Measurements from ENCODE around the gene ZAP70. TPM values are rescaled to one million over a fixed set of nuclear protein-coding genes. Genes with fewer than 3 reads are reported as not detected.

Gene ZAP70
- total and polyA plus RNA-seq, 4 donors: 1.3 to 7.5 (median 3.6) TPM

- intact Hi-C loops (cut with DNase I): no loop called here
- no peak overlapping the region for H3K4me3 ChIP-seq (ENCODE audit: low read length in 2 of 2)
- DNase-seq (no peak), ATAC-seq (ENCODE audit: low FRiP score) (no peak)
- WGBS, 2 donors: 89 to 92% methylated on average over 1 of the region's 1 CpG
- no peak overlapping the region for H3K27ac ChIP-seq (ENCODE audit: low read depth in 1 of 2, low read length in 2 of 2)
- H3K36me3 ChIP-seq (ENCODE audit: control insufficient read depth in 1 of 2, insufficient read depth in 2 of 2, low read length in 1 of 2): peaks cover 0 to 15% of the 10 kb centered on the region in 2 donors
- no peaks in the 10 kb centered on the region for H3K27me3 ChIP-seq (ENCODE audit: control insufficient read depth in 1 of 2, insufficient read depth in 2 of 2, low read length in 1 of 2)
- no peaks in the 10 kb centered on the region for H3K4me1 ChIP-seq (ENCODE audit: control insufficient read depth in 1 of 2, insufficient read depth in 2 of 2, low read length in 2 of 2)
- H3K9me3 ChIP-seq (ENCODE audit: control insufficient read depth, low read length): no peaks in the 10 kb centered on the region
Measured at GRCh38 chr2:97758131-97758705, 44.8 kb downstream of the ZAP70 start.

GRCh38 chr2:97759727-97760407, 46.5 kb downstream of the ZAP70 start:
- Histone ChIP-seq H3K27ac (ENCODE audit: low read depth in 1 of 2, low read length in 2 of 2) (no peak overlapping the region), H3K4me1 (ENCODE audit: control insufficient read depth in 1 of 2, insufficient read depth in 2 of 2, low read length in 2 of 2) (no peaks in the 10 kb centered on the region), H3K9me3 (ENCODE audit: control insufficient read depth, low read length) (no peaks in the 10 kb centered on the region), H3K4me3 (ENCODE audit: low read length in 2 of 2) (no peak overlapping the region), H3K36me3 (ENCODE audit: control insufficient read depth in 1 of 2, insufficient read depth in 2 of 2, low read length in 1 of 2) (peaks cover 0 to 17% of the 10 kb centered on the region in 2 donors), H3K27me3 (ENCODE audit: control insufficient read depth in 1 of 2, insufficient read depth in 2 of 2, low read length in 1 of 2) (no peaks in the 10 kb centered on the region)
- intact Hi-C loops (cut with DNase I): no loop called here
- WGBS, 2 donors: 91 to 94% methylated on average over 9 of the region's 9 CpGs
- ATAC-seq (ENCODE audit: low FRiP score): no peak
- DNase-seq: no peak

GRCh38 chr2:97760480-97761049, 47.2 kb downstream of the ZAP70 start:
- DNase-seq (no peak), ATAC-seq (ENCODE audit: low FRiP score) (no peak)
- H3K9me3 ChIP-seq (ENCODE audit: control insufficient read depth, low read length): no peaks in the 10 kb centered on the region
- peaks cover 0 to 21% of the 10 kb centered on the region in 2 donors for H3K36me3 ChIP-seq (ENCODE audit: control insufficient read depth in 1 of 2, insufficient read depth in 2 of 2, low read length in 1 of 2)
- H3K27me3 ChIP-seq (ENCODE audit: control insufficient read depth in 1 of 2, insufficient read depth in 2 of 2, low read length in 1 of 2): no peaks in the 10 kb centered on the region
- no peaks in the 10 kb centered on the region for H3K4me1 ChIP-seq (ENCODE audit: control insufficient read depth in 1 of 2, insufficient read depth in 2 of 2, low read length in 2 of 2)
- WGBS, 2 donors: 89 to 94% methylated on average over 17 of the region's 17 CpGs
- intact Hi-C loops (cut with DNase I): no loop called here
- H3K4me3 ChIP-seq (ENCODE audit: low read length in 2 of 2): no peak overlapping the region
- no peak overlapping the region for H3K27ac ChIP-seq (ENCODE audit: low read depth in 1 of 2, low read length in 2 of 2)

- H3K36me3 ChIP-seq (ENCODE audit: control insufficient read depth in 1 of 2, insufficient read depth in 2 of 2, low read length in 1 of 2): peaks cover 0 to 24% of the 10 kb centered on the region in 2 donors
- intact Hi-C loops (cut with DNase I): no loop called here
- no peak for ATAC-seq (ENCODE audit: low FRiP score)
Measured at GRCh38 chr2:97761192-97761591, 47.8 kb downstream of the ZAP70 start.

GRCh38 chr2:97763176-97763845, 49.9 kb downstream of the ZAP70 start:
- Histone ChIP-seq H3K27me3 (ENCODE audit: control insufficient read depth in 1 of 2, insufficient read depth in 2 of 2, low read length in 1 of 2) (no peaks in the 10 kb centered on the region), H3K9me3 (ENCODE audit: control insufficient read depth, low read length) (no peaks in the 10 kb centered on the region), H3K36me3 (ENCODE audit: control insufficient read depth in 1 of 2, insufficient read depth in 2 of 2, low read length in 1 of 2) (peaks cover 0 to 20% of the 10 kb centered on the region in 2 donors), H3K4me1 (ENCODE audit: control insufficient read depth in 1 of 2, insufficient read depth in 2 of 2, low read length in 2 of 2) (no peaks in the 10 kb centered on the region), H3K4me3 (ENCODE audit: low read length in 2 of 2) (no peak overlapping the region), H3K27ac (ENCODE audit: low read depth in 1 of 2, low read length in 2 of 2) (no peak overlapping the region)
- DNase-seq (no peak), ATAC-seq (ENCODE audit: low FRiP score) (no peak)
- intact Hi-C loops (cut with DNase I): no loop called here
- 85 to 90% methylated on average over 20 of the region's 20 CpGs for WGBS, 2 donors

More at GRCh38 chr2:97761192-97761591, 47.8 kb downstream of the ZAP70 start:
- Histone ChIP-seq H3K4me3 (ENCODE audit: low read length in 2 of 2) (no peak overlapping the region), H3K4me1 (ENCODE audit: control insufficient read depth in 1 of 2, insufficient read depth in 2 of 2, low read length in 2 of 2) (no peaks in the 10 kb centered on the region), H3K27me3 (ENCODE audit: control insufficient read depth in 1 of 2, insufficient read depth in 2 of 2, low read length in 1 of 2) (no peaks in the 10 kb centered on the region), H3K9me3 (ENCODE audit: control insufficient read depth, low read length) (no peaks in the 10 kb centered on the region), H3K27ac (ENCODE audit: low read depth in 1 of 2, low read length in 2 of 2) (no peak overlapping the region)
- WGBS, 2 donors: 87 to 90% methylated on average over 23 of the region's 23 CpGs
- DNase-seq: no peak

- WGBS, 2 donors: 82 to 84% methylated on average over 11 of the region's 11 CpGs
- DNase-seq: no peak
- Histone ChIP-seq H3K27ac (ENCODE audit: low read depth in 1 of 2, low read length in 2 of 2) (no peak overlapping the region), H3K9me3 (ENCODE audit: control insufficient read depth, low read length) (no peaks in the 10 kb centered on the region), H3K27me3 (ENCODE audit: control insufficient read depth in 1 of 2, insufficient read depth in 2 of 2, low read length in 1 of 2) (no peaks in the 10 kb centered on the region), H3K4me3 (ENCODE audit: low read length in 2 of 2) (no peak overlapping the region), H3K36me3 (ENCODE audit: control insufficient read depth in 1 of 2, insufficient read depth in 2 of 2, low read length in 1 of 2) (peaks cover 0 to 16% of the 10 kb centered on the region in 2 donors), H3K4me1 (ENCODE audit: control insufficient read depth in 1 of 2, insufficient read depth in 2 of 2, low read length in 2 of 2) (no peaks in the 10 kb centered on the region)
- intact Hi-C loops (cut with DNase I): no loop called here
- no peak for ATAC-seq (ENCODE audit: low FRiP score)
Measured at GRCh38 chr2:97764559-97765263, 51.3 kb downstream of the ZAP70 start.

GRCh38 chr2:97765933-97766332, 52.6 kb downstream of the ZAP70 start:
- Histone ChIP-seq H3K4me1 (ENCODE audit: control insufficient read depth in 1 of 2, insufficient read depth in 2 of 2, low read length in 2 of 2) (no peaks in the 10 kb centered on the region), H3K27me3 (ENCODE audit: control insufficient read depth in 1 of 2, insufficient read depth in 2 of 2, low read length in 1 of 2) (no peaks in the 10 kb centered on the region), H3K9me3 (ENCODE audit: control insufficient read depth, low read length) (no peaks in the 10 kb centered on the region), H3K4me3 (ENCODE audit: low read length in 2 of 2) (no peak overlapping the region), H3K27ac (ENCODE audit: low read depth in 1 of 2, low read length in 2 of 2) (no peak overlapping the region), H3K36me3 (ENCODE audit: control insufficient read depth in 1 of 2, insufficient read depth in 2 of 2, low read length in 1 of 2) (peaks cover 0 to 14% of the 10 kb centered on the region in 2 donors)
- ATAC-seq (ENCODE audit: low FRiP score): no peak
- no peak for DNase-seq
- intact Hi-C loops (cut with DNase I): no loop called here
- 93 to 94% methylated on average over 4 of the region's 4 CpGs for WGBS, 2 donors

GRCh38 chr2:97766567-97766966, 53.2 kb downstream of the ZAP70 start:
- Histone ChIP-seq H3K27ac (ENCODE audit: low read depth in 1 of 2, low read length in 2 of 2) (no peak overlapping the region), H3K36me3 (ENCODE audit: control insufficient read depth in 1 of 2, insufficient read depth in 2 of 2, low read length in 1 of 2) (peaks cover 4 to 13% of the 10 kb centered on the region in 2 donors), H3K27me3 (ENCODE audit: control insufficient read depth in 1 of 2, insufficient read depth in 2 of 2, low read length in 1 of 2) (no peaks in the 10 kb centered on the region), H3K4me1 (ENCODE audit: control insufficient read depth in 1 of 2, insufficient read depth in 2 of 2, low read length in 2 of 2) (no peaks in the 10 kb centered on the region), H3K9me3 (ENCODE audit: control insufficient read depth, low read length) (no peaks in the 10 kb centered on the region), H3K4me3 (ENCODE audit: low read length in 2 of 2) (no peak overlapping the region)
- intact Hi-C loops (cut with DNase I): no loop called here
- DNase-seq (no peak), ATAC-seq (ENCODE audit: low FRiP score) (no peak)
- WGBS, 2 donors: 80 to 82% methylated on average over 5 of the region's 5 CpGs

All from aorta (tissue), 5 donors.